ENCODE measurements around the gene ATP1A4. TPM values are rescaled to one million over a fixed set of nuclear protein-coding genes. Genes with fewer than 3 reads are reported as not detected.

ATP1A4 gene
- total and polyA plus RNA-seq, 9 of the 15 experiments (the other 6 are each of a cell fraction or from before 2014, with no cell fraction given) = 0.07 TPM; not detected in 8

DNA sequence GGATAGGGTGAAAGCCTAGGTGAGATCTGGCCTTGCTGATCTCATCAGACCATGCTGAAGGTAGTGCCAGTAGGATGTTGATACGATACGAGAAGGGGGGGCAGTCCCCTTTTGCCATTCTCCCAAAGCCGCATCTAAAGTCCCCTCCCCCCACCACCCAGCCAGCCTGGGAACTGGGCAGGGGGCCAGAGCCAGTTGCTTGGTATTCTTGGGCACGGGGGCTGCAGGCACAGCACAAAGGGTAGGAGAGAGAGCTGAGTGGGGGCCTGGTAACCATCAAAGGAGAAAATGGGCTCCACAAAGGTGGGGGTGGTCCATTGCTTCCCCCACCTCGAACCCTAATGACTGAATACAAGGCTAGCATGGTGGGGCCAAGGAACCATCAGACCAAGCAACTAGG lies 59.2 kb downstream of the ATP1A4 start:
- 88% methylated on average over 5 of the region's 5 CpGs for WGBS (ENCODE audit: insufficient coverage, low coverage, missing lambda C conversion rate)
- TF ChIP-seq, protein P1, sequence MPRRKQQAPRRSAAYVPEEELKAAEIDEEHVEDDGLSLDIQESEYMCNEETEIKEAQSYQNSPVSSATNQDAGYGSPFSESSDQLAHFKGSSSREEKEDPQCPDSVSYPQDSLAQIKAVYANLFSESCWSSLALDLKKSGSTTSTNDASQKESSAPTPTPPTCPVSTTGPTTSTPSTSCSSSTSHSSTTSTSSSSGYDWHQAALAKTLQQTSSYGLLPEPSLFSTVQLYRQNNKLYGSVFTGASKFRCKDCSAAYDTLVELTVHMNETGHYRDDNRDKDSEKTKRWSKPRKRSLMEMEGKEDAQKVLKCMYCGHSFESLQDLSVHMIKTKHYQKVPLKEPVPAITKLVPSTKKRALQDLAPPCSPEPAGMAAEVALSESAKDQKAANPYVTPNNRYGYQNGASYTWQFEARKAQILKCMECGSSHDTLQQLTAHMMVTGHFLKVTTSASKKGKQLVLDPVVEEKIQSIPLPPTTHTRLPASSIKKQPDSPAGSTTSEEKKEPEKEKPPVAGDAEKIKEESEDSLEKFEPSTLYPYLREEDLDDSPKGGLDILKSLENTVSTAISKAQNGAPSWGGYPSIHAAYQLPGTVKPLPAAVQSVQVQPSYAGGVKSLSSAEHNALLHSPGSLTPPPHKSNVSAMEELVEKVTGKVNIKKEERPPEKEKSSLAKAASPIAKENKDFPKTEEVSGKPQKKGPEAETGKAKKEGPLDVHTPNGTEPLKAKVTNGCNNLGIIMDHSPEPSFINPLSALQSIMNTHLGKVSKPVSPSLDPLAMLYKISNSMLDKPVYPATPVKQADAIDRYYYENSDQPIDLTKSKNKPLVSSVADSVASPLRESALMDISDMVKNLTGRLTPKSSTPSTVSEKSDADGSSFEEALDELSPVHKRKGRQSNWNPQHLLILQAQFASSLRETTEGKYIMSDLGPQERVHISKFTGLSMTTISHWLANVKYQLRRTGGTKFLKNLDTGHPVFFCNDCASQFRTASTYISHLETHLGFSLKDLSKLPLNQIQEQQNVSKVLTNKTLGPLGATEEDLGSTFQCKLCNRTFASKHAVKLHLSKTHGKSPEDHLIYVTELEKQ (CRISPR knock-in tag; IDR thresholded peaks at IDR 0.05) = no peak
- TF ChIP-seq HLTF (IDR thresholded peaks at IDR 0.05) (no peak), TFAM (CRISPR knock-in tag; conservative IDR thresholded peaks at IDR 0.05) (no peak), STAT5A (IDR thresholded peaks at IDR 0.05; ENCODE audit: borderline replicate concordance, low read length) (no peak), FOXA1 (IDR thresholded peaks at IDR 0.05; ENCODE audit: borderline replicate concordance) (no peak), ZNF232 (CRISPR knock-in tag; IDR thresholded peaks at IDR 0.05) (no peak), KLF1 (tag; IDR thresholded peaks at IDR 0.05) (no peak)
- TF ChIP-seq, protein P2, sequence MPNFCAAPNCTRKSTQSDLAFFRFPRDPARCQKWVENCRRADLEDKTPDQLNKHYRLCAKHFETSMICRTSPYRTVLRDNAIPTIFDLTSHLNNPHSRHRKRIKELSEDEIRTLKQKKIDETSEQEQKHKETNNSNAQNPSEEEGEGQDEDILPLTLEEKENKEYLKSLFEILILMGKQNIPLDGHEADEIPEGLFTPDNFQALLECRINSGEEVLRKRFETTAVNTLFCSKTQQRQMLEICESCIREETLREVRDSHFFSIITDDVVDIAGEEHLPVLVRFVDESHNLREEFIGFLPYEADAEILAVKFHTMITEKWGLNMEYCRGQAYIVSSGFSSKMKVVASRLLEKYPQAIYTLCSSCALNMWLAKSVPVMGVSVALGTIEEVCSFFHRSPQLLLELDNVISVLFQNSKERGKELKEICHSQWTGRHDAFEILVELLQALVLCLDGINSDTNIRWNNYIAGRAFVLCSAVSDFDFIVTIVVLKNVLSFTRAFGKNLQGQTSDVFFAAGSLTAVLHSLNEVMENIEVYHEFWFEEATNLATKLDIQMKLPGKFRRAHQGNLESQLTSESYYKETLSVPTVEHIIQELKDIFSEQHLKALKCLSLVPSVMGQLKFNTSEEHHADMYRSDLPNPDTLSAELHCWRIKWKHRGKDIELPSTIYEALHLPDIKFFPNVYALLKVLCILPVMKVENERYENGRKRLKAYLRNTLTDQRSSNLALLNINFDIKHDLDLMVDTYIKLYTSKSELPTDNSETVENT (CRISPR knock-in tag; IDR thresholded peaks at IDR 0.05) = no peak
- TF ChIP-seq, protein P3, sequence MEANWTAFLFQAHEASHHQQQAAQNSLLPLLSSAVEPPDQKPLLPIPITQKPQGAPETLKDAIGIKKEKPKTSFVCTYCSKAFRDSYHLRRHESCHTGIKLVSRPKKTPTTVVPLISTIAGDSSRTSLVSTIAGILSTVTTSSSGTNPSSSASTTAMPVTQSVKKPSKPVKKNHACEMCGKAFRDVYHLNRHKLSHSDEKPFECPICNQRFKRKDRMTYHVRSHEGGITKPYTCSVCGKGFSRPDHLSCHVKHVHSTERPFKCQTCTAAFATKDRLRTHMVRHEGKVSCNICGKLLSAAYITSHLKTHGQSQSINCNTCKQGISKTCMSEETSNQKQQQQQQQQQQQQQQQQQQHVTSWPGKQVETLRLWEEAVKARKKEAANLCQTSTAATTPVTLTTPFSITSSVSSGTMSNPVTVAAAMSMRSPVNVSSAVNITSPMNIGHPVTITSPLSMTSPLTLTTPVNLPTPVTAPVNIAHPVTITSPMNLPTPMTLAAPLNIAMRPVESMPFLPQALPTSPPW (CRISPR knock-in tag; IDR thresholded peaks at IDR 0.05) = no peak
- TF ChIP-seq, protein P4, sequence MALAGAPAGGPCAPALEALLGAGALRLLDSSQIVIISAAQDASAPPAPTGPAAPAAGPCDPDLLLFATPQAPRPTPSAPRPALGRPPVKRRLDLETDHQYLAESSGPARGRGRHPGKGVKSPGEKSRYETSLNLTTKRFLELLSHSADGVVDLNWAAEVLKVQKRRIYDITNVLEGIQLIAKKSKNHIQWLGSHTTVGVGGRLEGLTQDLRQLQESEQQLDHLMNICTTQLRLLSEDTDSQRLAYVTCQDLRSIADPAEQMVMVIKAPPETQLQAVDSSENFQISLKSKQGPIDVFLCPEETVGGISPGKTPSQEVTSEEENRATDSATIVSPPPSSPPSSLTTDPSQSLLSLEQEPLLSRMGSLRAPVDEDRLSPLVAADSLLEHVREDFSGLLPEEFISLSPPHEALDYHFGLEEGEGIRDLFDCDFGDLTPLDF (CRISPR knock-in tag; IDR thresholded peaks at IDR 0.05) = no peak
- in situ Hi-C loops (cut with MboI) = no loop called here
- DNase-seq (ENCODE audit: extremely low read depth in 1 of 4, low spot score in 3 of 4) (no peak), ATAC-seq (no peak), FAIRE-seq (no peak)
- H3K36me3 ChIP-seq (ENCODE audit: control insufficient read depth, insufficient read depth, low read length) = peaks cover 84% of the 10 kb centered on the region
- H3K9ac ChIP-seq (ENCODE audit: insufficient read depth in 1 of 2, low read depth in 2 of 2, low read length in 2 of 2) = no peak overlapping the region; a peak in 1 of 4 replicates
- no peak overlapping the region for H3K4me2 ChIP-seq (ENCODE audit: insufficient read depth, low read length)
- no peak overlapping the region for H2AFZ ChIP-seq (ENCODE audit: low read depth, low read length)
- ChIA-PET POLR2A (interaction anchor here (0.7 to 3.4 kb wide), 4 partner anchors 9 to 19 kb away, joined by 3 to 41 read pairs (median 4); no protein-coding TSS in a partner anchor), CTCF (ENCODE audit: low intra/inter-chr PET ratio) (no interaction called here)
- H3K27me3 ChIP-seq (ENCODE audit: control insufficient read depth in 2 of 2, insufficient read depth in 2 of 2, low read length in 2 of 2) = no peaks in the 10 kb centered on the region
- BruUV-seq (replicated peaks) = no TSS peak
- H3K27ac ChIP-seq (ENCODE audit: extremely low read depth, low read depth, low read length) = no peak overlapping the region
- intact Hi-C loops (cut with micrococcal nuclease) = no loop called here
- peaks cover 5% of the 10 kb centered on the region; the same call in 1 of the 2 replicates for H4K20me1 ChIP-seq (replicated peaks; ENCODE audit: control insufficient read depth, insufficient read depth, low read length)
- H3K4me1 ChIP-seq (replicated peaks in 1 of 2; ENCODE audit: control insufficient read depth in 2 of 2, insufficient read depth in 2 of 2, low read length in 2 of 2) = peaks cover 16 to 18% of the 10 kb centered on the region in 2 experiments
- H3K79me2 ChIP-seq (ENCODE audit: control insufficient read depth, insufficient read depth, low read length) = peaks cover 13% of the 10 kb centered on the region
- no peak overlapping the region for H3K4me3 ChIP-seq
- no peaks in the 10 kb centered on the region for H3K9me3 ChIP-seq (replicated peaks; ENCODE audit: control insufficient read depth, insufficient read depth, low read depth, low read length)
- H3K9me1 ChIP-seq (ENCODE audit: control insufficient read depth, insufficient read depth, low read length) = no peaks in the 10 kb centered on the region

Measured in K562 (cell line).